HT-29 (cell line): Measurements from ENCODE around the gene HOXA3. TPM values are rescaled to one million over a fixed set of nuclear protein-coding genes. Genes with fewer than 3 reads are reported as not detected.
A peak's percentile ranks its signal among the peaks of the same experiment; 100 is the strongest.

Source experiments
- DNase-seq: peaks from one replicate; pipeline ENCODE4 v3.0.0-alpha.2; 2015; ENCODE audit warnings: low spot score
- total RNA-seq: library from RNA; depleted of rRNA; stranded (reverse); fragments of >200 nt; shearing (Covaris generic); gene quantifications from 2 replicates; pipeline ENCODE4 v1.2.3, GENCODE V29; 2014

Gene HOXA3
- total RNA-seq, 1 experiment from 2014 or later, result 27.8 TPM

- peak; percentile 71 for DNase-seq
Measured at GRCh38 chr7:27179503-27180430, 27.4 kb upstream of the HOXA3 start.

- DNase-seq, result peak; percentile 61
Measured at GRCh38 chr7:27179030-27179429, 26.6 kb upstream of the HOXA3 start.

- DNase-seq, result no peak
Measured at GRCh38 chr7:27178366-27178765, 26.0 kb upstream of the HOXA3 start.

GRCh38 chr7:27177795-27178320 is 25.5 kb upstream of the HOXA3 start:
- peak; percentile 80 for DNase-seq

GRCh38 chr7:27176962-27177794 is 24.8 kb upstream of the HOXA3 start:
- DNase-seq, result peak; percentile 83

GRCh38 chr7:27176524-27176845 is 24.1 kb upstream of the HOXA3 start:
- no peak for DNase-seq

- no peak for DNase-seq
Measured at GRCh38 chr7:27175626-27176523, 23.5 kb upstream of the HOXA3 start.

- peak; percentile 95 for DNase-seq
Measured at GRCh38 chr7:27174874-27175625, 22.7 kb upstream of the HOXA3 start.

- DNase-seq, result peak; percentile 90
Measured at GRCh38 chr7:27173956-27174873, 21.8 kb upstream of the HOXA3 start, which contains the start of gene HOXA10. Gene HOXA10 (minus strand): TSS chr7:27174320. CDS start chr7:27174306, 14 bp downstream.

- no peak for DNase-seq
Measured at GRCh38 chr7:27173511-27173955, 21.1 kb upstream of the HOXA3 start.

- no peak for DNase-seq
Measured at GRCh38 chr7:27172823-27173510, 20.6 kb upstream of the HOXA3 start.

GRCh38 chr7:27172315-27172774 is 20.0 kb upstream of the HOXA3 start:
- no peak for DNase-seq

- DNase-seq, result no peak
Measured at GRCh38 chr7:27171637-27172314, 19.4 kb upstream of the HOXA3 start.

GRCh38 chr7:27171325-27171636 is 18.9 kb upstream of the HOXA3 start:
- no peak for DNase-seq

- DNase-seq, result peak; percentile 76
Measured at GRCh38 chr7:27170426-27171324, 18.3 kb upstream of the HOXA3 start.

- peak; percentile 83 for DNase-seq
Measured at GRCh38 chr7:27169658-27170425, 17.5 kb upstream of the HOXA3 start.
